Ishikawa (cell line): ENCODE measurements around the gene KLF9.

ENCODE experiments used
- CEBPB ChIP-seq: IDR thresholded peaks from 2 replicates; pipeline ENCODE4 v1.6.1; 2012
- CREB1 ChIP-seq: IDR thresholded peaks from 2 replicates; pipeline ENCODE4 v1.6.1; 2012; ENCODE audit warnings: low read depth
- EGR1 ChIP-seq: IDR thresholded peaks from 2 replicates; pipeline ENCODE4 v1.6.1; 2012
- EP300 ChIP-seq: IDR thresholded peaks from 2 replicates; pipeline ENCODE4 v1.6.1; 2012; ENCODE audit warnings: borderline replicate concordance
- FOXM1 ChIP-seq: IDR thresholded peaks from 2 replicates; pipeline ENCODE4 v1.6.1; 2012; ENCODE audit warnings: low read depth, borderline replicate concordance
- MAX ChIP-seq: IDR thresholded peaks from 2 replicates; pipeline ENCODE4 v1.6.1; 2012
- NFIC ChIP-seq: IDR thresholded peaks from 2 replicates; pipeline ENCODE4 v1.6.1; 2012
- RAD21 ChIP-seq: IDR thresholded peaks from 2 replicates; pipeline ENCODE4 v1.6.1; 2012; ENCODE audit warnings: low read depth
- TAF1 ChIP-seq: IDR thresholded peaks from 2 replicates; pipeline ENCODE4 v1.6.1; 2012; ENCODE audit warnings: low read depth, mild to moderate bottlenecking
- TCF12 ChIP-seq: IDR thresholded peaks from 2 replicates; pipeline ENCODE4 v1.6.1; 2012; ENCODE audit warnings: low read depth
- TEAD4 ChIP-seq: IDR thresholded peaks from 2 replicates; pipeline ENCODE4 v1.6.1; 2012
- YY1 ChIP-seq: IDR thresholded peaks from 2 replicates; pipeline ENCODE4 v1.6.1; 2012; ENCODE audit warnings: low read depth
- ZBTB7A ChIP-seq: IDR thresholded peaks from 2 replicates; pipeline ENCODE4 v1.6.1; 2012; ENCODE audit warnings: low read depth
- TF ChIP-seq, protein P1 (sequence below): IDR thresholded peaks from 2 replicates; pipeline ENCODE4 v1.6.1; 2012; ENCODE audit warnings: low read depth, mild to moderate bottlenecking
- TF ChIP-seq, protein P2 (sequence below): IDR thresholded peaks from 2 replicates; pipeline ENCODE4 v1.6.1; 2012

Gene KLF9

DNA sequence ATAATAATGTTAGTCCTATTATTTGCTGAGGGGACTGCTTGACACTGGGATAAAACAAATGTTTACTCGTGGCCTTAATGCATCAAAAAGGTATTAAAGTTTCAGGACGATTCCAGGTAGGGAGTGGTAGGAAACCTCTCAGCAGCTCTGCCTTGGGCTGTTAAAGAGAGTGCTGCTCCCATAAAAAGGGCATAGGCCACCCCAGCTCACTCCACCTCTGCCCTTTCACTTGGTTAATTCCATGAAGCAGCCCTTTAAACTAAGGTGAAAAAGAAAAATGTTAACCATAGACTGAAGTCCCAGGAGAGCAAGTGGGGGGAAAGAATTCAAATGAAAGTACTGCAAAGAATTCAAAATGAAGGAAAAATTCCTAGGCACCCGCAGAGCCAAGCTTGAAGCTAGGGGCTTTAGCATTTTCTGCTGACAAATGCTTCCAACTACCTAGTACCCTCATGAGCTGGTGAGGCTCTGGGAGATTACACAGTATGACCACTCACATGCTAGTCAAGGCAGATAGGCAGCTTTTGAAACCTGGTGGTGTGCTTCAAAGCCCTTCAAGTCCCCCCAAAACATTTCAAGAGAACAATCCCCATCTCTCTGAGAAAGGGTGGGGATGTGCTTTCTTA lies 8.5 kb downstream of the KLF9 start:
- TF ChIP-seq CREB1 (no peak), ZBTB7A (no peak), FOXM1 (no peak)

- TF ChIP-seq CREB1 = no peak
- no peak for TF ChIP-seq EP300
- TF ChIP-seq YY1 = no peak
- TF ChIP-seq CEBPB = no peak
- TF ChIP-seq NFIC = no peak
- TF ChIP-seq, protein P1, sequence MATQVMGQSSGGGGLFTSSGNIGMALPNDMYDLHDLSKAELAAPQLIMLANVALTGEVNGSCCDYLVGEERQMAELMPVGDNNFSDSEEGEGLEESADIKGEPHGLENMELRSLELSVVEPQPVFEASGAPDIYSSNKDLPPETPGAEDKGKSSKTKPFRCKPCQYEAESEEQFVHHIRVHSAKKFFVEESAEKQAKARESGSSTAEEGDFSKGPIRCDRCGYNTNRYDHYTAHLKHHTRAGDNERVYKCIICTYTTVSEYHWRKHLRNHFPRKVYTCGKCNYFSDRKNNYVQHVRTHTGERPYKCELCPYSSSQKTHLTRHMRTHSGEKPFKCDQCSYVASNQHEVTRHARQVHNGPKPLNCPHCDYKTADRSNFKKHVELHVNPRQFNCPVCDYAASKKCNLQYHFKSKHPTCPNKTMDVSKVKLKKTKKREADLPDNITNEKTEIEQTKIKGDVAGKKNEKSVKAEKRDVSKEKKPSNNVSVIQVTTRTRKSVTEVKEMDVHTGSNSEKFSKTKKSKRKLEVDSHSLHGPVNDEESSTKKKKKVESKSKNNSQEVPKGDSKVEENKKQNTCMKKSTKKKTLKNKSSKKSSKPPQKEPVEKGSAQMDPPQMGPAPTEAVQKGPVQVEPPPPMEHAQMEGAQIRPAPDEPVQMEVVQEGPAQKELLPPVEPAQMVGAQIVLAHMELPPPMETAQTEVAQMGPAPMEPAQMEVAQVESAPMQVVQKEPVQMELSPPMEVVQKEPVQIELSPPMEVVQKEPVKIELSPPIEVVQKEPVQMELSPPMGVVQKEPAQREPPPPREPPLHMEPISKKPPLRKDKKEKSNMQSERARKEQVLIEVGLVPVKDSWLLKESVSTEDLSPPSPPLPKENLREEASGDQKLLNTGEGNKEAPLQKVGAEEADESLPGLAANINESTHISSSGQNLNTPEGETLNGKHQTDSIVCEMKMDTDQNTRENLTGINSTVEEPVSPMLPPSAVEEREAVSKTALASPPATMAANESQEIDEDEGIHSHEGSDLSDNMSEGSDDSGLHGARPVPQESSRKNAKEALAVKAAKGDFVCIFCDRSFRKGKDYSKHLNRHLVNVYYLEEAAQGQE = no peak
- no peak for TF ChIP-seq TCF12
- no peak for TF ChIP-seq ZBTB7A
- TF ChIP-seq TEAD4 = no peak
- TF ChIP-seq FOXM1 = no peak
- no peak for TF ChIP-seq TAF1
- TF ChIP-seq EGR1 = no peak
- TF ChIP-seq MAX = no peak
- TF ChIP-seq RAD21 = no peak
- TF ChIP-seq, protein P2, sequence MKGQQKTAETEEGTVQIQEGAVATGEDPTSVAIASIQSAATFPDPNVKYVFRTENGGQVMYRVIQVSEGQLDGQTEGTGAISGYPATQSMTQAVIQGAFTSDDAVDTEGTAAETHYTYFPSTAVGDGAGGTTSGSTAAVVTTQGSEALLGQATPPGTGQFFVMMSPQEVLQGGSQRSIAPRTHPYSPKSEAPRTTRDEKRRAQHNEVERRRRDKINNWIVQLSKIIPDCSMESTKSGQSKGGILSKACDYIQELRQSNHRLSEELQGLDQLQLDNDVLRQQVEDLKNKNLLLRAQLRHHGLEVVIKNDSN = no peak
These were observed 10.2 kb downstream of the KLF9 start for GRCh38 chr9:70404261-70404660.

- no peak for TF ChIP-seq EP300
- no peak for TF ChIP-seq YY1
- TF ChIP-seq TAF1 = no peak
- TF ChIP-seq ZBTB7A = no peak
- no peak for TF ChIP-seq TEAD4
- TF ChIP-seq NFIC = no peak
- TF ChIP-seq CEBPB = no peak
- no peak for TF ChIP-seq TCF12
- TF ChIP-seq FOXM1 = no peak
- TF ChIP-seq EGR1 = no peak
- TF ChIP-seq, protein P2 = no peak
- TF ChIP-seq, protein P1 = no peak
- no peak for TF ChIP-seq CREB1
- no peak for TF ChIP-seq RAD21
- no peak for TF ChIP-seq MAX
These were observed 10.8 kb downstream of the KLF9 start for GRCh38 chr9:70403618-70404025.

DNA sequence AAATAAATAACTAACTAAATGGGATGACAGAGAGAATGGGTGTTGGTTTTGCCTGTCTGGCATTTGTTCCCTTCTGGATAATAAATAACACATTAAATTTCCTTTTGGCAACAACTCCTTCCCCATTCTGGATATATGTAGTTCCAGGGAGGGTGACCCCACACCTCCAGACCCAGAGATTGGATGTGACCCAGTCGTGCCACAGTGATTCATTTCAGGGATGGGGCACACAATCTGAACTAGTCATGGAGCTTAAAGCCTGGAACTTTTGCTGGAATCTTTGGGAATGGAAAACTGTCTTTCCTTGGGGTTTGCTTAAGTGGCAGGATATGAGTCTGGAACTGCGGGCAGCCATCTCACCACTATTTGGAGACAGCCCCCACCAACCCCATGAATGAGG lies 11.3 kb downstream of the KLF9 start:
- TF ChIP-seq TEAD4 (no peak), CREB1 (no peak), TCF12 (no peak), YY1 (no peak), FOXM1 (no peak), MAX (no peak), TAF1 (no peak), ZBTB7A (no peak), NFIC (no peak), EGR1 (no peak)
- TF ChIP-seq, protein P2 = no peak

GRCh38 chr9:70402213-70402612 lies 12.2 kb downstream of the KLF9 start:
- TF ChIP-seq CEBPB = no peak
- TF ChIP-seq EP300 = no peak
- no peak for TF ChIP-seq MAX
- TF ChIP-seq YY1 = no peak
- TF ChIP-seq, protein P2 = no peak
- no peak for TF ChIP-seq RAD21
- TF ChIP-seq EGR1 = no peak
- no peak for TF ChIP-seq CREB1
- TF ChIP-seq ZBTB7A = no peak
- no peak for TF ChIP-seq TEAD4
- TF ChIP-seq TAF1 = no peak
- TF ChIP-seq NFIC = no peak
- TF ChIP-seq TCF12 = no peak
- no peak for TF ChIP-seq FOXM1
